CD4-positive, alpha-beta memory T cell (primary cell): ENCODE data around the gene BNIP2. TPM values are rescaled to one million over a fixed set of nuclear protein-coding genes. Genes with fewer than 3 reads are reported as not detected.

Experiments
- CTCF ChIA-PET: fragments of 350-600 bp; sonication (Branson Sonifier 250); formaldehyde crosslinking; loops from one replicate; lab custom pipeline; 2021; ENCODE audit warnings: inconsistent platforms; ENCODE audit not compliant: partially characterized antibody; lab: Charles Lee
- POLR2A ChIA-PET: fragments of 350-600 bp; sonication (Branson Sonifier 250); formaldehyde crosslinking; loops from one replicate; lab custom pipeline; 2021; ENCODE audit not compliant: partially characterized antibody; lab: Charles Lee
- DNase-seq, 5 donors: peaks; one replicate each; pipeline versions ENCODE4 v3.0.0 to v3.0.0-alpha.2; 2020 to 2022; ENCODE audit warnings: mixed read lengths in 1 of 5
- H3K27ac ChIP-seq: one replicate; pipeline ENCODE4 v1.7.0; 2013; ENCODE audit warnings: low read depth, low read length
- H3K27me3 ChIP-seq: 2 replicates; pipeline ENCODE4 v1.7.0; 2013; ENCODE audit warnings: mild to moderate bottlenecking, low read length, moderate library complexity; ENCODE audit not compliant: insufficient read depth
- H3K36me3 ChIP-seq: 2 replicates; pipeline ENCODE4 v1.7.0; 2013; ENCODE audit warnings: mild to moderate bottlenecking, low read length, moderate library complexity; ENCODE audit not compliant: insufficient read depth
- H3K4me1 ChIP-seq: 2 replicates; pipeline ENCODE4 v1.7.0; 2013; ENCODE audit warnings: mild to moderate bottlenecking, low read length, moderate library complexity; ENCODE audit not compliant: insufficient read depth
- H3K4me3 ChIP-seq, 2 donors: one replicate each; pipeline ENCODE4 v1.7.0; 2013; ENCODE audit warnings: low read length in 2 of 2, mild to moderate bottlenecking in 1 of 2
- H3K9me3 ChIP-seq, 2 donors: one replicate each; pipeline ENCODE4 v1.7.0; 2013; ENCODE audit warnings: low read length in 2 of 2, control low read depth in 1 of 2; ENCODE audit not compliant: control insufficient read depth in 1 of 2
- H3K27ac Mint-ChIP-seq, 7 donors: one replicate each; pipeline ENCODE4 v1.8.0; 2020 to 2021; ENCODE audit warnings: mixed read lengths in 7 of 7, mild to moderate bottlenecking in 6 of 7, inconsistent platforms in 3 of 7, moderate library complexity in 3 of 7
- H3K27me3 Mint-ChIP-seq, 2 donors: one replicate each; pipeline ENCODE4 v1.8.0; 2020 to 2021; ENCODE audit warnings: mixed read lengths in 2 of 2
- H3K36me3 Mint-ChIP-seq, 2 donors: one replicate each; pipeline ENCODE4 v1.8.0; 2020 to 2021; ENCODE audit warnings: mixed read lengths in 2 of 2, inconsistent platforms in 1 of 2, mild to moderate bottlenecking in 1 of 2
- H3K4me1 Mint-ChIP-seq, 4 donors: one replicate each; pipeline ENCODE4 v1.8.0; 2020 to 2021; ENCODE audit warnings: mixed read lengths in 4 of 4, mild to moderate bottlenecking in 1 of 4
- H3K4me3 Mint-ChIP-seq, 8 donors: one replicate each; pipeline ENCODE4 v1.8.0; 2020 to 2021; ENCODE audit warnings: mixed read lengths in 8 of 8, mild to moderate bottlenecking in 7 of 8, moderate library complexity in 6 of 8, inconsistent platforms in 3 of 8
- H3K9me3 Mint-ChIP-seq, 8 donors: one replicate each; pipeline ENCODE4 v1.8.0; 2020 to 2021; ENCODE audit warnings: mixed read lengths in 8 of 8, mild to moderate bottlenecking in 5 of 8, inconsistent platforms in 3 of 8, moderate library complexity in 1 of 8
- intact Hi-C: fragments of 100-400 bp; cut with micrococcal nuclease; formaldehyde crosslinking; loops from one replicate; pipeline ENCODE4 v1.15.1; 2023
- polyA plus RNA-seq, 2 donors: library from polyadenylated mRNA; unstranded; fragments of 300-500 nt; fragmentation: Illumina TruSeq; gene quantifications; one replicate each; pipeline ENCODE4 v1.2.3, GENCODE V29; 2021
- total RNA-seq, 2 experiments: library from RNA; stranded (reverse); gene quantifications; one replicate each; pipeline ENCODE4 v1.2.3, GENCODE V29; 2021

BNIP2 gene
- 10 to 100 TPM; 86.9 to 87.9 TPM for total RNA-seq
- 100 to 1,000 TPM; 105 to 138 TPM for polyA plus RNA-seq

GRCh38 chr15:59688782-59689625, at the start of gene BNIP2:
BNIP2 (minus strand) TSS chr15:59689320; CDS start chr15:59682457, 6,863 bp downstream.
- Mint-ChIP-seq H3K4me1 (peaks cover 30 to 61% (median 40%) of the 10 kb centered on the region in 4 donors), H3K36me3 (peaks cover 11 to 27% of the 10 kb centered on the region in 2 donors), H3K27me3 (no peaks in the 10 kb centered on the region), H3K9me3 (no peaks in the 10 kb centered on the region), H3K27ac (peak within 1 kb of the TSS; percentile 89 to 99 (median 99)), H3K4me3 (peak within 1 kb of the TSS; percentile 88 to 99 (median 94))
- peak; percentile 99 to 100 (median 99) for DNase-seq
- Histone ChIP-seq H3K36me3 (peaks cover 6% of the 10 kb centered on the region), H3K4me3 (peak within 1 kb of the TSS; percentile 94 to 100), H3K27ac (peak within 1 kb of the TSS; percentile 100), H3K9me3 (no peaks in the 10 kb centered on the region), H3K4me1 (peaks cover 46% of the 10 kb centered on the region), H3K27me3 (no peaks in the 10 kb centered on the region)
- ChIA-PET CTCF (interaction anchor here (0.9 to 1.3 kb wide), 2 partner anchors 638 kb away, joined by 3 to 4 read pairs; no protein-coding TSS in a partner anchor), POLR2A (interaction anchor here (0.6 to 4.9 kb wide), 14 partner anchors 9 to 1983 kb away, joined by 3 to 62 read pairs (median 4); partner anchors contain the start of genes ANXA2, GTF2A2 and POLR2M)
- intact Hi-C loops, result loop anchor here (1.0 to 10.0 kb wide), 8 partner anchors 32 to 940 kb away; partner anchors contain the start of genes ADAM10, GTF2A2, ICE2 and RNF111

- Mint-ChIP-seq H3K4me1 (no peaks in the 10 kb centered on the region), H3K36me3 (no peaks in the 10 kb centered on the region), H3K9me3 (peaks cover 0 to 7% (median 3%) of the 10 kb centered on the region in 8 donors), H3K27me3 (peaks cover 4% of the 10 kb centered on the region in 2 donors), H3K27ac (no peak overlapping the region), H3K4me3 (no peak overlapping the region)
- Histone ChIP-seq H3K9me3 (no peaks in the 10 kb centered on the region), H3K27ac (no peak overlapping the region), H3K36me3 (no peaks in the 10 kb centered on the region), H3K27me3 (no peaks in the 10 kb centered on the region), H3K4me1 (no peaks in the 10 kb centered on the region), H3K4me3 (no peak overlapping the region)
- CTCF ChIA-PET, result interaction anchor here (1.5 kb wide), 1 partner anchor 14 kb away, joined by 3 read pairs; no protein-coding TSS in a partner anchor
- intact Hi-C loops, result no loop called here
- POLR2A ChIA-PET, result no interaction called here
- DNase-seq, result no peak
Measured at GRCh38 chr15:59738676-59739075, 49.6 kb upstream of the BNIP2 start.

- Histone ChIP-seq H3K27ac (no peak overlapping the region), H3K4me1 (no peaks in the 10 kb centered on the region), H3K36me3 (no peaks in the 10 kb centered on the region), H3K4me3 (no peak overlapping the region), H3K27me3 (no peaks in the 10 kb centered on the region), H3K9me3 (no peaks in the 10 kb centered on the region)
- intact Hi-C loops, result no loop called here
- CTCF ChIA-PET, result interaction anchor here (0.8 kb wide), 1 partner anchor 12 kb away, joined by 3 read pairs; no protein-coding TSS in a partner anchor
- Mint-ChIP-seq H3K36me3 (no peaks in the 10 kb centered on the region), H3K9me3 (no peaks in the 10 kb centered on the region), H3K4me3 (no peak overlapping the region), H3K27ac (no peak overlapping the region), H3K27me3 (peaks cover 0 to 2% of the 10 kb centered on the region in 2 donors), H3K4me1 (no peaks in the 10 kb centered on the region)
- POLR2A ChIA-PET, result no interaction called here
- no peak for DNase-seq
Measured at GRCh38 chr15:59736181-59736580, 47.1 kb upstream of the BNIP2 start.

GRCh38 chr15:59725151-59725486, 36.0 kb upstream of the BNIP2 start:
- Histone ChIP-seq H3K27me3 (peaks cover 4% of the 10 kb centered on the region), H3K36me3 (no peaks in the 10 kb centered on the region), H3K9me3 (no peaks in the 10 kb centered on the region), H3K27ac (no peak overlapping the region), H3K4me1 (peaks cover 3% of the 10 kb centered on the region), H3K4me3 (no peak overlapping the region)
- ChIA-PET CTCF (interaction anchor here (0.9 to 3.8 kb wide), 17 partner anchors 9 to 602 kb away, joined by 3 to 36 read pairs (median 6); no protein-coding TSS in a partner anchor), POLR2A (no interaction called here)
- peaks cover 0 to 2% (median 0%) of the 10 kb centered on the region in 4 donors for H3K4me1 Mint-ChIP-seq
- no peak overlapping the region for H3K27ac Mint-ChIP-seq
- H3K36me3 Mint-ChIP-seq, result no peaks in the 10 kb centered on the region
- no peak overlapping the region for H3K4me3 Mint-ChIP-seq
- intact Hi-C loops, result loop anchor here (1.0 to 2.0 kb wide), 3 partner anchors 26 to 602 kb away; no protein-coding TSS in a partner anchor
- H3K9me3 Mint-ChIP-seq, result no peaks in the 10 kb centered on the region
- no peak for DNase-seq
- peaks cover 8 to 17% of the 10 kb centered on the region in 2 donors for H3K27me3 Mint-ChIP-seq

- DNase-seq, result no peak
- intact Hi-C loops, result loop anchor here (2.0 kb wide), 1 partner anchor 27 kb away; no protein-coding TSS in a partner anchor
- ChIA-PET CTCF (interaction anchor here (1.0 to 3.8 kb wide), 14 partner anchors 8 to 603 kb away, joined by 3 to 36 read pairs (median 6); no protein-coding TSS in a partner anchor), POLR2A (no interaction called here)
- H3K27me3 ChIP-seq, result no peaks in the 10 kb centered on the region
- no peak overlapping the region for H3K4me3 ChIP-seq
- Mint-ChIP-seq H3K27me3 (peaks cover 5 to 7% of the 10 kb centered on the region in 2 donors), H3K4me3 (no peak overlapping the region), H3K36me3 (no peaks in the 10 kb centered on the region), H3K4me1 (peaks cover 0 to 2% (median 0%) of the 10 kb centered on the region in 4 donors), H3K9me3 (no peaks in the 10 kb centered on the region), H3K27ac (no peak overlapping the region)
- H3K27ac ChIP-seq, result no peak overlapping the region
- no peaks in the 10 kb centered on the region for H3K36me3 ChIP-seq
- H3K9me3 ChIP-seq, result no peaks in the 10 kb centered on the region
- peaks cover 3% of the 10 kb centered on the region for H3K4me1 ChIP-seq
Measured at GRCh38 chr15:59723687-59724346, 34.7 kb upstream of the BNIP2 start.

GRCh38 chr15:59722476-59722875, 33.4 kb upstream of the BNIP2 start:
- POLR2A ChIA-PET, result no interaction called here
- H3K27ac ChIP-seq, result no peak overlapping the region
- H3K36me3 ChIP-seq, result no peaks in the 10 kb centered on the region
- H3K27me3 ChIP-seq, result no peaks in the 10 kb centered on the region
- intact Hi-C loops, result no loop called here
- CTCF ChIA-PET, result interaction anchor here (1.2 kb wide), 1 partner anchor 604 kb away, joined by 3 read pairs; no protein-coding TSS in a partner anchor
- no peak overlapping the region for H3K4me3 ChIP-seq
- Mint-ChIP-seq H3K27ac (no peak overlapping the region), H3K9me3 (no peaks in the 10 kb centered on the region), H3K4me1 (peaks cover 0 to 2% (median 0%) of the 10 kb centered on the region in 4 donors), H3K4me3 (no peak overlapping the region), H3K36me3 (no peaks in the 10 kb centered on the region), H3K27me3 (peaks cover 2 to 4% of the 10 kb centered on the region in 2 donors)
- peaks cover 3% of the 10 kb centered on the region for H3K4me1 ChIP-seq
- no peak for DNase-seq
- H3K9me3 ChIP-seq, result no peaks in the 10 kb centered on the region
